IPS-NIHi7 (cell line): ENCODE results near the gene LSM2.
A peak's percentile ranks its signal among the peaks of the same experiment; 100 is the strongest.
"Not testable (repeated sequence)": the region's sequence is repeated elsewhere in the genome, so short reads cannot be mapped to it uniquely, and the experiment has no call there.

Experiments used
- DNase-seq: peaks from one replicate; pipeline ENCODE4 v3.0.0; 2012; ENCODE audit warnings: mixed read lengths; ENCODE audit errors: extremely low spot score

The LSM2 gene

DNA sequence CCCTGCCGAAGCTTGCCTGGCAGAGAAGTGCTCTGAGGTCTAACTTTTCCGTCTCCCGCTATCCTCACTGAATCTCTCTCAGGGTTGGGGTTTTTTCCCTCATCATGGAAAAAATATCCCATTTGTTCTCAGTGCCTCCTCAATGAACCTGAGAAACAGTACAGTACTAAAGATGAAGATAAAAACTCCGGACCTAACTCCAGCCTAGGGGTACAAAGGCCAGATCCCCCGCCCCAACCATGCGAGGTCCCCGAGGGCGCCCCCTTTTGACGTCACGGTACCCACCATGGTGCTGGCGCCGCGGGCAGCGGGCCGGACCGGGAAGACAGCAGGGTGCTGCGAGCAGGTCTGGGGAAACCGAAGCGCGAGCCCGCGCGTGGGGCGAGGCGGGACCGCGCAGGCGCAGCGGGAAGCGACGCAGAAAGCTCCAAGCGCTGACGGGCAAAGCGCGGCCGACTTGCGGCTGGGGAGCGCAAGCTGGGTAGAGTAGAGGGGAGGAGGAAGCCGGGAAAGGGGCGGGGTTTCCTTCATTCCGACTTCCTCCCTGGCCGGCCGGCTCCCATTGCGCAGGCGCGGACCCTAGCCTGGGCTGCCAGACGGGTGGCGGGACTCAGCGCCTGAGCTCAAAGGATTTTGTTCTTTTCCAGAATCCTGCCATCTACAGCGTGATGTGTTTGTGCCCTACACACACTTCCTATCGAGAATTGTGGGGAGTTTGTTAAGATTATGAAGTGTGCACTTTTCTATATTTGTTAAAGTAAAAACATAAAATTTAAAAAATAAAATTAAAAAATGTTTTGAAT is at the start of gene LSM2:
LSM2 (minus strand) TSS at position 497 of the 803 bp plus-strand sequence; CDS start at position 288, 209 bp downstream.
- DNase-seq, result peak; percentile 99

DNA sequence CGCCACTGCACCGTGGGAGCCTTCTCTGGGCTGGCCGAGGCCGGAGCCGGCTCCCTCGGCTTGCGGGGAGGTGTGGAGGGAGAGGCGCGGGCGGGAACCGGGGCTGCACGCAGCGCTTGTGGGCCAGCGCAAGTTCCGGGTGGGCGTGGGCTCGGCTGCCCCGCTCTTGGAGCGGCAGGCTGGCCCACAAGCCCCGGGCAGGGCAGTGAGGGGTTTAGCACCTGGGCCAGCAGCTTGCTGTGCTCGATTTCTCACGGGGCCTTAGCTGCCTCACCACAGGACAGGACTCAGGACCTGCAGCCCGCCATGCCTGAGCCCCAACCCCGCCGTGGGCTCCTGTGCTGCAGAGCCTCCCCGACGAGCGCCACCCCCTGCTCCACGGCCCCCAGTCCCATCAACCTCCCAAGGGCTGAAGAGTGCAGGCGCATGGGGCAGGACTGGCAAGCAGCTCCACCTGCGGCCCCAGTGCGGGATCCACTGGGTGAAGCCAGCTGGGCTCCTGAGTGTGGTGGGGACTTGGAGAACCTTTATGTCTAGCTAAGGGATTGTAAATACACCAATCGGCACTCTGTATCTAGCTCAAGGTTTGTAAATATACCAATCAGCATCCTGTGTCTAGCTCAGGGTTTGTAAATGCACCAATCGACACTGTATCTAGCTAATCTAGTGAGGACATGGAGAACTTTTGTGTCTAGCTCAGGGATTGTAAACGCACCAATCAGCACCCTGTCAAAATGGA is 45.4 kb upstream of the LSM2 start:
- not testable (repeated sequence) for DNase-seq

DNA sequence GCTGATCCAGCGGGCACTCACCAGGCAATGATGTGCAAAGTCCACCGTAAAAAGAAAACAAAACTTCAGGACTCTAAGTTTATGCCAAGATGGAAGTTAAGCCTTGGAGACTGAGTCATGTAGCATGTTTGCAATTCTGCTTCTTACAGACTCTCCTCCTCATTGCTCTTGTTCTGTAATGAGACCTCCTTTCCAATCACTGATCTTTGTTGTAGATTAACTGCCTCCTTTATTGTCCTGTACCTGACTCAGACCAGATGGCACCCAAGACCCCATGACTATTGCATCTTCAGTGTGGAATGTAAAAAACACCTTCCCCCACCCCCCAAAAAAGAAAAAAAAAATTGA is 44.7 kb upstream of the LSM2 start:
- no peak for DNase-seq

DNA sequence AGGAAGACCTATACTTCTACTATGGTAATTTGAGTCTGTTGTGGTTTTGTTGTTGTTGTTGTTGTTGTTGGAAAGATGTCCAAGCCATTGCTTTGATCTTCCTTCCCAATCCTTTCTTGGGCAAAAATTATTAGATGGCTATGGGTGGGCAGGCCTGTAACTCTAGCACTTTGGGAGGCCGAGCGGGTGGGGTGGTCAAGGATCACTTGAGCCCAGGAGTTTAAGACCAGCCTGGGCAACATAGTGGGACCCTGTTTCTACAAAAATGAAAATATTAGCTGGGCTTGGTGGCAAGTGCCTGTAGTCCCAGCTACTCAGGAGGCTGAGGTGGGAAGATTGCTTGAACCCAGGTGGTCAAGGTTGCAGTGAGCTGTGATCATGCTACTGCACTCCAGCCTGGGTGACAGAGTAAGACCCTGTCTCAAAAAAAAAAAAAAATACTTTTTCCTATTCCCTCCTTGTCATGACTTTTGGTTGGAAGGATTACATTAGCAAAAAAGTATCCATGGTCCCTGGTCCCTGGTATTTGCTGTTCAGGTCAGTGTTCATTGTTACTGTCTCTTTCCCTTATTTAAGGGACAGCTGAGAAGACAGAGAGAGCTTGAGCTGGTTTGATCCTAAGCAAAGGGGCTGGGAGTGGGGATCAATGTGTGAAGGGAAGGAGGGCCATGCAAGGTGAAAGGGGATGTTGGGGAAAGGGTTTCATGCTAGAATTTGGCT is 44.2 kb upstream of the LSM2 start:
- no peak for DNase-seq

DNA sequence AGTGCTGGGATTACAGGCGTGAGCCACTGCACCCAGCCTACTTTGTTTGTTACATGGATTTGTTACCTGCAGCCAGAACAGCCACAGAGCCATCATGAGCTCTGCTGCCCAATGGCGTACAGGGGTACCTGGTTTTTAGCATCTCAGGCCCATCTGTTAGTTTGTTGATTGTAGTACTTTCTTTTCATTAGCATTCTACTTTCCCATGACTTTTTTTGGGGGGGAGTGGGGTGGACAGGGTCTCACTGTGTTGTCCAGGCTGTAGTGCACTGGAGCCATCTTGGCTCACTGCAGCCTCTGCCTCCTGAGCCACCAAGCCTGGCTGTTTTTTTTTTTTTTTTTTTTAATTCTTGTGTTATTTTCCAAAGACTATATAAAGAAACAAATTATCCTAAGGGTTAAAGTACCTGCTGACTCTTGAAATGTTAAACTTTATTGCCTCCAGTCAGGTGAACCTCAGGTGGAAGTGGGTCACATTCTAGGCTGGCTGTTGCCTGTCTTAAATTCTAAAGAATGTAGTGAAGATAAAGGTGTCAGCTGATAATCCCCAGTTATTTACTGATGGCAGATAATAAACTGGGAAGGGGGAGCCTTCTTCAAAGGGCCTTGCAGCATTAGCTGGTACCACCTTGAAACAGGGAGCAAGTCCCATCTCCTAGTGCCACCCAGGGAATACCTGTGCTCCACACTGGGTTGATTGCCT is 40.7 kb upstream of the LSM2 start:
- DNase-seq, result no peak

DNA sequence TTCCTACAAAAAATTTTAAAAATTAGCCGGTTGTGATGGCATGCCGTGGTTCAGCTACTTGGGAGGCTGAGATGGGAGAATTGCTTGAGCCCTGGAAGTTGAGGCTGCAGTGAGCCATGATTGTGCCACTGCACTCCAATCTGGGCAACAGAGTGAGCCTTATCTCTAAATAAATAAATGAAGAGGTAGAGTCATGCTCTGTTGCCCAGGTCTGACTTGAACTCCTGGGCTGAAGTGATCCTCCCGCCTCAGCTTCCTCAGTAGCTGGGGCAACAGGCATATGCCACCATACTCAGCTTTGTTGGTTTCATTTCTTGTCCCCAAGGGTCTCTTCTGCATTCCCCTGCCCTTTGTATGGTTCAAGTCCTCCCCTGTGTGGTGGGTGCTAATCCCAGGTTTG is 37.7 kb upstream of the LSM2 start:
- no peak for DNase-seq

DNA sequence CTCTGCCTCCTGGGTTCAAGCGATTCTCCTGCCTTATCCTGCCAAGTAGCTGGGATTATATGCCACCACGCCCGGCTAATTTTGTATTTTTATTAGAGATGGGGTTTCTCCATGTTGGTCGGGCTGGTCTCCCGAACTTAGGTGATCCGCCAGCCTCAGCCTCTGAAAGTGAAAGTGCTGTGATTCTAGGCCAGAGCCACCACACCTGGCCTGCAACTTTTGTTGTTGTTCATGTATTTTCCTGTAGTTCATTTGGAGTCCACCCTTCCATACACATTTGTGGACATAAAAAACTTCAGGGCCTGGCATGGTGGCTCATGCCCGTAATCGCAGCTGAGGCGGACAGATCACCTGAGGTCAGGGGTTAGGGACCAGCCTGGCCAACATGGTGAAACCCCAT is 35.3 kb upstream of the LSM2 start:
- no peak for DNase-seq

DNA sequence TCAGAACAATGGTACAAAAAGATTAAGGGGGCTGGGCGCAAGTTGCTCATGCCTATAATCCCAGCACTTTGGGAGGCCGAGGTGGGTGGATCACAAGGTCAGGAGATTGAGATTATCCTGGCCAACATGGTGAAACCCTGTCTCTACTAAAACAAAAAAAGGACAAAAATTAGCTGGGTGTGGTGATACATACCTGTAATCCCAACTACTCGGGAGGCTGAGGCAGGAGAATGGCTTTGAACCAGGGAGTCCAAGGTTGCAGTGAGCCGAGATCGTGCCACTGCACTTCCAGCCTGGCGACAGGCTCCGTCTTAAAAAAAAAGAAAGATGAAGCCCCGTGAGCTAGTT is 33.0 kb upstream of the LSM2 start:
- not testable (repeated sequence) for DNase-seq

DNA sequence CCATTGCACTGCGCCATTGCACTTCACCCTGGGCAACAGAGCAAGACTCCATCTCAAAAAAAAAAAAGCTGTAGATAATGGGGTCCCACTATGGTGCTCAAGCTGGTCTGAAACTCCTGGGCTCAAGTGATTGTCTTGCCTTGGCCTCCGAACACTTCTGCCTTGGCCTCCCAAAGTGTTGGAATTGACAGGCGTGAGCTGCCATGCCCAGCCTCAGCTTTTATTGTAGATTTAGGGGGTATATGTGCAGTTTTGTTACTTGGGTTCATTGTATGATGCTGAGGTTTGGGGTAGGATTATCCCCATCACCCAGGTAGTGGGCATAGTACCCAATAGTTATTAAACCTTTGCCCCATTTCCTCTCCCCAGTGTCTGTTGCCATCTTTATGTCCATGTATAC is 32.2 kb upstream of the LSM2 start:
- no peak for DNase-seq

DNA sequence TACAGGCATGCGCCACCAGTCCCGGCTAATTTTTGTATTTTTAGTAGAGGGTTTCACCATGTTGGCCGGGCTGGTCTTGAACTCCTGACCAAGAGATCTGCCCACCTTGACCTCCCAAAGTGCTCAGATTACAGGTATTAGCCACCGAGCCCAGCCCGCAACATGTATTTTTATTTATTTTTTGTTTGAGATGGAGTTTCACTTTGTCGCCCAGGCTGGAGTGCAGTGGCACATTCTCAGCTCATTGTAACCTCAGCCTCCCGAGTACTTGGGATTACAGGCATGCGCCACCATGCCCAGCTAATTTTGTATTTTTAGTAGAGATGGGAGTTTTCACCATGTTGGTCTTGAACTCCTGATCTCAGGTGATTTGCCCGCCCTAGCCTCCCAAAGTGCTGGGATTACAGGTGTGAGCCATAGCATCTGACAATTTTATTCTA is 31.4 kb upstream of the LSM2 start:
- not testable (repeated sequence) for DNase-seq

DNA sequence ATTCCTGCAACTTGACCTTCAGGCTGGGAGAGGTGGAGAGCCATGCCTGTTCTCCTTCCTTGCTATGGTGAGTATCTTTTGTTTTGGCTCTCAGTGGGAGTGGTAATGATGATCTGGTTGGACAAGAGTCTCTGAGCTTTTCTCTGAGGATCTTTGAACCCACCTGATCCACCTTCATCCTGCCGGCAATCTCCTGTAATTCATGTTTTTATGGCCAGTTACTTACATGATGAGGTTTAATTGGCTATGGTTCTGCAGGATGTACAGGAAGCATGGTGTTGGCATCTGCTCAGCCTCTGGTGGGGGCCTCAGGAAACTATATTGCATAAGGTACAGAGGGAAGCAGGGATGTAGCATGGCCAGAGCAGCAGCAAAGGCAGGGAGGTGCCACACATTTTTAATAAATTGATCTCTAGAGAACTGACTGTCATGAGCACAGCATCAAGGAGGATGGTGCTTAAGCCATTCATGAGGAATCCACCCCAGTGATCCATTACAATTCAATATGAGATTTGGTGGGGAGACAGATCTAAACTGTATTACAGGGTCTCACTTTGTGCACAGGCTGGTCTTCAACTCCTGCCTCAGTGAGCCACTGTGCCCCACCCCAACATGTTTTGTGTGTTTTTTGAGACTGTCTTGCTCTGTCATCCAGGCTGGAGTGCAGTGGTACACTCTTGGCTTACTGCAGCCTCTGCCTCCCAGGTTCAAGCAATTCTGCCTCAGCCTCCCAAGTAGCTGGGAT is 30.8 kb upstream of the LSM2 start:
- DNase-seq, result no peak

DNA sequence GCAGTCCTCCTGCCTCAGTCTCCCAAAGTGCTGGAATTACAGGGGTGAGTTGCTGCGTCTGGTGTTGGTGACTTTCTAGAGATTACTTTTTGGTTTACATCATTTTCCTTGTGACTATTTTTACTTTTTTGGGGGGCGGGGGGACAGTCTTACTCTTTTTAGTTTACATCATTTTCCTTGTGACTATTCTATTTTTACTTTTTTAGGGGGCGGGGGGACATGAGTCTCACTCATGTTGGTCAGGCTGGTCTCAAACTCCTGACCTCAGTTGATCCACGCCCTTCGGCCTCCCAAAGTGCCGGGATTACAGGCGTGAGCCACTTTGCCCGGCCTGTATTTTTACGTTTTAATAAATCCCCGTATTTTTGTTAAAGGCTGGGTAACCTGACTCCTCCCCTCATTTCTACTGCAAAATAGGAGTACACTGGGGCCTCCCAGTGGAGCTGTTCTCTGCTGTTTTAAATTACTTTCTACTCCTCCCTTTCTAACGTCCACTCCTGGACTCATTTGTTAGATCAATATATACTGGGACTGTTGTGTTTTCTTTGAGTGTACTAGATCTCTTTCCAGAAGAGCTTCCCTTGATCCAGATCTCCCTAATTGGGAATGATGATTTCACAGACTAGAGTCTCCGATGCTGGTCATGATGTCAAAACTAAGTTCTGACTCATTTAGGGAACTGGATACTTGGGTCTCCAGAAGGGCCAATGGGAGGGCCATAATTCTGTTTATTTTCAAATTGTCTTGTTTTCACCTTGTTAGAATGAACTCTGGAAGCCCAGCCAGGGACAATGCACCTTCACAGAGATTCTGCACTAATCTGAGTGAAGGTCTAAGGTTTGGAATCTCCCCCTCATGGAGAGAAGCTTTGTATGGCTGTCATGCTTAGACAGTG is 30.0 kb upstream of the LSM2 start:
- no peak for DNase-seq

DNA sequence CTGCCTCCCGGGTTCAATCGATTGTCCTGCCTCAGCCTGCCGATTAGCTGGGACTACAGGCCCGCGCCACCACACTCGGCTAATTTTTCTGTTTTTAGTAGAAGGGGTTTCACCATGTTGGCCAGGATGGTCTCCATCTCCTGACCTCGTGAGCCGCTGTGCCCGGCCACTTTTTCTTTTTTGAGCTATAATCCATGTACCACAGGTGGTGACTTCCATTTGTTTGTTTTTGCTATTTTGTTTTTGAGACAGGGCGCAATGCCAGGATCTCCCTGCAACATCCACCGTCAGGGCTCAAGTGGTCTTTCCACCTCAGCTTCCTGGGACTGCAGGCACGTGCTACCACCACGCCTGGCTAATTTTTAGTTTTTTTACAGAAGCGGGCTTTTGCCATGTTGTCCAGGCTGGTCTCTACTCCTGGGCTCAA is 29.3 kb upstream of the LSM2 start:
- DNase-seq, result no peak

DNA sequence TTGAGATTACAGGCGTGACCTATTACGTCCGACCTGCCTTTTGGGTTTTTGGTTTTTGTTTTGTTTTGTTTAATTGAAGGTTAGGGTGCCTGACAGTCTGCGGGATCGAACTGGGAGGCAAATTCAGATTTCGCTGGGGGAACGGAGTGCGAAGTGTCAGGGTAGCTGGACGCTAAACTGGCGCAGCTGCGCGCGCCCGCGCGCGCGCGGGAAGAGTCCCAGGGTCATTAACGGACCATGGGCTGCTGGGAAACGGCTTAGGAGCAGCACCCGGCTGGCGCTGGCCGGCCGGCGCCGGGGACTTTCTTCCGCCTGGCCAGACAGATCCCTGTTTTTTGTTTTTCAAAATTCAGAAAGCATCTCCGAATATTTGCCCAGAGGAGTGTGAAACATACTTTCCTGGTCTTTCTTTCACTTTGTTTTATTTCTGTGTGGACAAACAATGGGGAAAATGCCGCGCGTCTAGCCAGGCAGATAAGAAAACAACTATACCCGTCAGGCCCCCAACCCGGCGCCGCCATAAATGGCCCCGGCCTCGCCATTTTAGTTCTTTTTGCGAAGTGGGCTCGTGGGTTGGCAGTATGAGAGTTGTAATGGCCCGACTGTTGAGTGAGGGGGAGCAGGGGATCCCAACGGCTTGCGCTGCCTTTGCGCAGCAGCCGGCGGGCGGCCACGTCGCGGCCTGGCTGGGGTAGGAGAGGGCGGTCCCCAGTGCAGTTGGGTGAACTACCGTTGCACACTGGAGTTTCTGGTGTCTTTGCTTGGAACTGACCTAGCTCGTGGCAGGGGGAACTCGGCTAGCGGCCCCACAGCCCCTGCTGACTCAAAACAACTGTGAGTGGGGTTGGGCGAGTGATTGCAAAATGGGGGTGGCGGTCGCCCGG is 27.8 kb upstream of the LSM2 start:
- DNase-seq, result peak; percentile 82

DNA sequence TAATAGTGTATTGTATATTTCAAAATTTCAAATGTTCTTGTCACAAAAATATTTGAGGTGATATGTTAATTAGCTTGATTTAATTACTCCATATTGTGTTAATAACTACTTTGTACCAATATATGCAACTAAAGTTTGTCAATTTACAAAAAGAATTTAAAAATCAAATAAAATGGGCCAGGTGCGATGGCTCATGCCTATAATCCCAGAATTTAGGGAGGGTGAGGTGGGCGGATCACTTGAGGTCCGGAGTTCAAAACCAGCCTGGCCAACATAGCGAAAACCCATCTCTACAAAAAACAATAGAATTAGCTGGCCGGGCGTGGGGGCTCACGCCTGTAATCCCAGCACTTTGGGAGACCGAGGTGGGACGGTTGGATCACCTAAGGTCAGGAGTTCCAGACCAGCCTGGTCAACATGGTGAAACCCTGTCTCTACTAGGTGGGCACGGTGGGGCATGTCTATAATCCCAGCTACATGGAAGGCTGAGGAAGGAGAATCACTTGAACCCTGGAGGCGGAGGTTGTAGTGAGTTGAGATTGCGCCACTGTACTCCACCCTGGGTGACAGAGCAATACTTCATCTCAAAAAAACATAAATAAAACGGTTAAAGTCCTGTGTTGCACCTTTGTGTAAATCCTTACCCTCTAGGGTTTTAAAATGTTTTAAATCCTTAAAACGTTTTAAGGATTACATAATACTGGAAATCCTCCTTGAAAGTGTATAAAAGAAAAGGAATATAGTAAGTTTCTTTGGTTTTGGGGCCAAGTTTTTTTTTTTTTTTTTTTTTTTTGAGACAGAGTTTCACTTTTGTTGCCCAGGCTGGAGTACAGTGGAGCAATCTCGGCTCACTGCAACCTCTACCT is 24.8 kb upstream of the LSM2 start:
- no peak for DNase-seq

DNA sequence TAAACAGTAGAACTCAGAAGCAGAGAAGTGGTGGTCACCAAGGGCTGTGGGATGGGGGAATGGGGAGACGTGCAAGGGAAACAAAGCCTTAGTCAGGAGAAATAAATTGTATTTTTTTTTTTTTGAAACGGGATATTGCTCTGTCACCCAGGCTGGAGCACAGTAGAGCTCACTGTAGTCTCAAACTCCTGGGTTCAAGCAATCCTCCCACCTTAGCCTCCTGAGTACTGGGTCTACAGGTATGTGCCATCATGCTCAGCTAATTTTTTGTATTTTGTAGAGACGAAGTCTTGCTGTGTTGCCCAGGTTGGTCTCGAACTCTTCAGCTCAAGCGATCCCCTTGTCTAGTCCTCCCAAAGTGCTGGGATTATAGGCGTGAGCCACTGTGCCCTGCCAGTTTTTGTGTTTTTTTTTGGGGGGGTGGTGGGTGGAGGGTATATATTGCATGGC is 24.1 kb upstream of the LSM2 start:
- no peak for DNase-seq

DNA sequence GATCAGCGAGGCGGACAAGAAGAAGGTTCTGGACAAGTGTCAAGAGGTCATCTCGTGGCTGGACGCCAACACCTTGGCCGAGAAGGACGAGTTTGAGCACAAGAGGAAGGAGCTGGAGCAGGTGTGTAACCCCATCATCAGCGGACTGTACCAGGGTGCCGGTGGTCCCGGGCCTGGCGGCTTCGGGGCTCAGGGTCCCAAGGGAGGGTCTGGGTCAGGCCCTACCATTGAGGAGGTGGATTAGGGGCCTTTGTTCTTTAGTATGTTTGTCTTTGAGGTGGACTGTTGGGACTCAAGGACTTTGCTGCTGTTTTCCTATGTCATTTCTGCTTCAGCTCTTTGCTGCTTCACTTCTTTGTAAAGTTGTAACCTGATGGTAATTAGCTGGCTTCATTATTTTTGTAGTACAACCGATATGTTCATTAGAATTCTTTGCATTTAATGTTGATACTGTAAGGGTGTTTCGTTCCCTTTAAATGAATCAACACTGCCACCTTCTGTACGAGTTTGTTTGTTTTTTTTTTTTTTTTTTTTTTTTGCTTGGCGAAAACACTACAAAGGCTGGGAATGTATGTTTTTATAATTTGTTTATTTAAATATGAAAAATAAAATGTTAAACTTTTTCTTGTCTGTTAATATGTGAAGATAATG is 23.0 kb upstream of the LSM2 start:
- no peak for DNase-seq
